ENCODE results near the gene HSPB1. TPM values are rescaled to one million over a fixed set of nuclear protein-coding genes. Genes with fewer than 3 reads are reported as not detected.
A peak's percentile ranks its signal among the peaks of the same experiment; 100 is the strongest.

Gene HSPB1
- total and polyA plus RNA-seq, 2 of the 13 experiments (the other 11 are each of a cell fraction or from before 2014, with no cell fraction given) = 21.0 to 38.6 TPM

GRCh38 chr7:76318488-76319353, 16.2 kb downstream of the HSPB1 start (continued):
- TF ChIP-seq ATF1 (CRISPR knock-in tag; IDR thresholded peaks at IDR 0.05) = 0 out of 2 replicates have a peak, but pooled peaks have one; percentile 8
- peak; percentile 15 for TF ChIP-seq PHF8 (CRISPR knock-in tag; IDR thresholded peaks at IDR 0.05)
- 0 out of 2 replicates have a peak, but pooled peaks have one; percentile 48 for TF ChIP-seq ZNF296 (CRISPR knock-in tag; conservative IDR thresholded peaks at IDR 0.05)
- peak; percentile 56; the same call in 1 of the 2 replicates for TF ChIP-seq AKAP8 (CRISPR knock-in tag; IDR thresholded peaks at IDR 0.05)
- no peak for TF ChIP-seq MZF1 (CRISPR knock-in tag; IDR thresholded peaks at IDR 0.05; ENCODE audit: borderline replicate concordance)
- no peak for TF ChIP-seq MYNN (CRISPR knock-in tag; IDR thresholded peaks at IDR 0.05; ENCODE audit: low read depth)
- peak; percentile 38; the same call in 1 of the 2 replicates for TF ChIP-seq ESRRA (CRISPR knock-in tag; IDR thresholded peaks at IDR 0.05; ENCODE audit: low read depth)
- TF ChIP-seq ZBTB8A (CRISPR knock-in tag; IDR thresholded peaks at IDR 0.05; ENCODE audit: borderline replicate concordance, low read depth) = no peak
- TF ChIP-seq CREBL2 (CRISPR knock-in tag; IDR thresholded peaks at IDR 0.05; ENCODE audit: borderline replicate concordance) = 0 out of 2 replicates have a peak, but pooled peaks have one; percentile 33
- 0 out of 2 replicates have a peak, but pooled peaks have one; percentile 8 for TF ChIP-seq ZNF224 (CRISPR knock-in tag; IDR thresholded peaks at IDR 0.05)
- TF ChIP-seq ZFP36L1 (CRISPR knock-in tag; IDR thresholded peaks at IDR 0.05) = 0 out of 2 replicates have a peak, but pooled peaks have one; percentile 53
- TF ChIP-seq TAF1 (CRISPR knock-in tag; IDR thresholded peaks at IDR 0.05) = peak; percentile 6; the same call in 1 of the 2 replicates
- no peak for TF ChIP-seq ZFYVE20 (CRISPR knock-in tag; IDR thresholded peaks at IDR 0.05; ENCODE audit: borderline replicate concordance, low read depth)
- 0 out of 2 replicates have a peak, but pooled peaks have one; percentile 19 for TF ChIP-seq FOXC1 (CRISPR knock-in tag; IDR thresholded peaks at IDR 0.05; ENCODE audit: borderline replicate concordance)
- peak; percentile 3 for TF ChIP-seq HNRNPK (IDR thresholded peaks at IDR 0.05; ENCODE audit: low read depth, low read length, poor library complexity, severe bottlenecking)
- TF ChIP-seq NRL (CRISPR knock-in tag; IDR thresholded peaks at IDR 0.05; ENCODE audit: borderline replicate concordance) = no peak
- TF ChIP-seq SMAD3 (CRISPR knock-in tag; IDR thresholded peaks at IDR 0.05) = 0 out of 2 replicates have a peak, but pooled peaks have one; percentile 29
- TF ChIP-seq MED1 (CRISPR knock-in tag; IDR thresholded peaks at IDR 0.05) = 0 out of 2 replicates have a peak, but pooled peaks have one; percentile 21
- peak; percentile 29; the same call in 1 of the 2 replicates for TF ChIP-seq PITX1 (CRISPR knock-in tag; IDR thresholded peaks at IDR 0.05)
- 0 out of 2 replicates have a peak, but pooled peaks have one; percentile 38 for TF ChIP-seq RXRB (CRISPR knock-in tag; IDR thresholded peaks at IDR 0.05; ENCODE audit: borderline replicate concordance)
- TF ChIP-seq NR2F6 (IDR thresholded peaks at IDR 0.05) = no peak
- TF ChIP-seq NR2F6 (CRISPR knock-in tag; IDR thresholded peaks at IDR 0.05) = no peak
- TF ChIP-seq E2F5 (CRISPR knock-in tag; conservative IDR thresholded peaks at IDR 0.05) = no peak
- peak; percentile 30 for TF ChIP-seq RBFOX2 (IDR thresholded peaks at IDR 0.05; ENCODE audit: low read depth, low read length)

Measured in HepG2 (cell line).